ENCODE results near the gene PAK3. TPM values are rescaled to one million over a fixed set of nuclear protein-coding genes. Genes with fewer than 3 reads are reported as not detected.

PAK3 gene
- total RNA-seq, 1 experiment from 2014 or later, result not detected

DNA sequence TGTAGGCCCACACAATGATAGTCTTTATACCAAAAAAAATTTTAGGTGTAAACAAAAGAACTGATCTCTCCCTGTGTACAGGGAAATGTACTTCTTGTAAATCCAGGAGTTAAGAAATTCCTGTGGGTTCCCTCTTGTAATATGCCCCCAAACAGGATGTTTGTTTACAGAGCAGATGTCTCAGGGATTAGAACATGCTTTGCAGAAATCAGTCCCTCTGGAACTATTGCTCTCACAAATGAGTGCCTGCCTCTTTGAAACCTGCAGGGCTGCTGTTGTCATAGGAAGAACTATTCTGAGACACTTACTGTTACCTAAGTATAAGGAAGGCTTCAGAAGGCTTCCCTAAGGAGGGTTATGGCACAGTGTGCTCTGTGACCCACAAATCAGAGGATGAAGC is 35.6 kb downstream of the PAK3 start:
- Histone ChIP-seq H3K4me1 (ENCODE audit: control insufficient read depth in 1 of 2, insufficient read depth in 2 of 2, low read length in 2 of 2) (no peaks in the 10 kb centered on the region), H3K36me3 (ENCODE audit: control insufficient read depth in 1 of 2, insufficient read depth in 2 of 2, low read length in 2 of 2) (no peaks in the 10 kb centered on the region), H3K79me2 (ENCODE audit: insufficient read depth, low read length) (no peaks in the 10 kb centered on the region), H3K4me2 (ENCODE audit: low read length) (no peak overlapping the region), H3K9me2 (ENCODE audit: insufficient read depth) (no peaks in the 10 kb centered on the region), H3K9ac (ENCODE audit: low read length) (no peak overlapping the region), H4K20me1 (ENCODE audit: insufficient read depth) (no peaks in the 10 kb centered on the region), H3K27ac (ENCODE audit: low read depth, low read length) (no peak overlapping the region), H2AFZ (ENCODE audit: low read depth, low read length, poor library complexity, severe bottlenecking) (no peak overlapping the region), H3K4me3 (replicated peaks in 1 of 2; ENCODE audit: low read depth in 1 of 2, low read length in 2 of 2) (no peak overlapping the region), H3K9me3 (ENCODE audit: control insufficient read depth in 1 of 2, insufficient read depth in 1 of 2, low read depth in 1 of 2, low read length in 2 of 2) (no peaks in the 10 kb centered on the region), H3K27me3 (ENCODE audit: insufficient read depth, low read length) (no peaks in the 10 kb centered on the region)
- intact Hi-C loops (cut with micrococcal nuclease), result no loop called here
- TF ChIP-seq, protein P1, sequence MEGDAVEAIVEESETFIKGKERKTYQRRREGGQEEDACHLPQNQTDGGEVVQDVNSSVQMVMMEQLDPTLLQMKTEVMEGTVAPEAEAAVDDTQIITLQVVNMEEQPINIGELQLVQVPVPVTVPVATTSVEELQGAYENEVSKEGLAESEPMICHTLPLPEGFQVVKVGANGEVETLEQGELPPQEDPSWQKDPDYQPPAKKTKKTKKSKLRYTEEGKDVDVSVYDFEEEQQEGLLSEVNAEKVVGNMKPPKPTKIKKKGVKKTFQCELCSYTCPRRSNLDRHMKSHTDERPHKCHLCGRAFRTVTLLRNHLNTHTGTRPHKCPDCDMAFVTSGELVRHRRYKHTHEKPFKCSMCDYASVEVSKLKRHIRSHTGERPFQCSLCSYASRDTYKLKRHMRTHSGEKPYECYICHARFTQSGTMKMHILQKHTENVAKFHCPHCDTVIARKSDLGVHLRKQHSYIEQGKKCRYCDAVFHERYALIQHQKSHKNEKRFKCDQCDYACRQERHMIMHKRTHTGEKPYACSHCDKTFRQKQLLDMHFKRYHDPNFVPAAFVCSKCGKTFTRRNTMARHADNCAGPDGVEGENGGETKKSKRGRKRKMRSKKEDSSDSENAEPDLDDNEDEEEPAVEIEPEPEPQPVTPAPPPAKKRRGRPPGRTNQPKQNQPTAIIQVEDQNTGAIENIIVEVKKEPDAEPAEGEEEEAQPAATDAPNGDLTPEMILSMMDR (IDR thresholded peaks at IDR 0.05 in 2 of 3, conservative IDR thresholded peaks at IDR 0.05 in 1 of 3; ENCODE audit: borderline replicate concordance in 1 of 3, insufficient read depth in 1 of 3, low read depth in 2 of 3, low read length in 2 of 3), result no peak
- no peak for TF ChIP-seq FOSL1 (IDR thresholded peaks at IDR 0.05; ENCODE audit: low read depth)
- no peak for TF ChIP-seq TCF7L2 (IDR thresholded peaks at IDR 0.05; ENCODE audit: borderline replicate concordance, extremely low read depth, insufficient read depth, insufficient read length)
- no peak for TF ChIP-seq SIN3A (IDR thresholded peaks at IDR 0.05; ENCODE audit: low read depth)
- no peak for TF ChIP-seq YY1 (IDR thresholded peaks at IDR 0.05; ENCODE audit: extremely low read depth, insufficient replicate concordance, low read depth, low read length)
- TF ChIP-seq ZNF274 (IDR thresholded peaks at IDR 0.05; ENCODE audit: low read depth, low read length), result no peak
- no peak for TF ChIP-seq ATF3 (IDR thresholded peaks at IDR 0.05)
- no peak for TF ChIP-seq CEBPB (IDR thresholded peaks at IDR 0.05; ENCODE audit: low read depth)
- CTCF ChIA-PET, result no interaction called here
- RAD21 ChIA-PET (ENCODE audit: low non-redundant PET in 1 of 2, low total read pairs in 2 of 2, uncharacterized antibody in 2 of 2, unreplicated experiment in 2 of 2), result no interaction called here
- no TSS peak for BruUV-seq (replicated peaks)
- DNase-seq (ENCODE audit: low read depth, low spot score), result no peak
- POLR2A ChIA-PET, result no interaction called here
- no peak for ATAC-seq

- POLR2A ChIA-PET, result no interaction called here
- no peaks in the 10 kb centered on the region for H4K20me1 ChIP-seq (ENCODE audit: insufficient read depth)
- H3K4me3 ChIP-seq (replicated peaks in 1 of 2; ENCODE audit: low read depth in 1 of 2, low read length in 2 of 2), result no peak overlapping the region
- no peaks in the 10 kb centered on the region for H3K36me3 ChIP-seq (ENCODE audit: control insufficient read depth in 1 of 2, insufficient read depth in 2 of 2, low read length in 2 of 2)
- H3K79me2 ChIP-seq (ENCODE audit: insufficient read depth, low read length), result no peaks in the 10 kb centered on the region
- BruUV-seq (replicated peaks), result no TSS peak
- ATAC-seq (no peak), DNase-seq (ENCODE audit: low read depth, low spot score) (no peak)
- no peak overlapping the region for H2AFZ ChIP-seq (ENCODE audit: low read depth, low read length, poor library complexity, severe bottlenecking)
- no peaks in the 10 kb centered on the region for H3K4me1 ChIP-seq (ENCODE audit: control insufficient read depth in 1 of 2, insufficient read depth in 2 of 2, low read length in 2 of 2)
- no peak overlapping the region for H3K27ac ChIP-seq (ENCODE audit: low read depth, low read length)
- RAD21 ChIA-PET (ENCODE audit: low non-redundant PET in 1 of 2, low total read pairs in 2 of 2, uncharacterized antibody in 2 of 2, unreplicated experiment in 2 of 2), result no interaction called here
- H3K9me3 ChIP-seq (ENCODE audit: control insufficient read depth in 1 of 2, insufficient read depth in 1 of 2, low read depth in 1 of 2, low read length in 2 of 2), result no peaks in the 10 kb centered on the region
- intact Hi-C loops (cut with micrococcal nuclease), result no loop called here
- CTCF ChIA-PET, result no interaction called here
- no peak overlapping the region for H3K4me2 ChIP-seq (ENCODE audit: low read length)
- no peaks in the 10 kb centered on the region for H3K9me2 ChIP-seq (ENCODE audit: insufficient read depth)
- H3K27me3 ChIP-seq (ENCODE audit: insufficient read depth, low read length), result no peaks in the 10 kb centered on the region
- H3K9ac ChIP-seq (ENCODE audit: low read length), result no peak overlapping the region
- TF ChIP-seq ELF1 (IDR thresholded peaks at IDR 0.05; ENCODE audit: borderline replicate concordance, low read depth), result no peak
- no peak for TF ChIP-seq EGR1 (IDR thresholded peaks at IDR 0.05; ENCODE audit: low read depth)
- TF ChIP-seq, protein P2, sequence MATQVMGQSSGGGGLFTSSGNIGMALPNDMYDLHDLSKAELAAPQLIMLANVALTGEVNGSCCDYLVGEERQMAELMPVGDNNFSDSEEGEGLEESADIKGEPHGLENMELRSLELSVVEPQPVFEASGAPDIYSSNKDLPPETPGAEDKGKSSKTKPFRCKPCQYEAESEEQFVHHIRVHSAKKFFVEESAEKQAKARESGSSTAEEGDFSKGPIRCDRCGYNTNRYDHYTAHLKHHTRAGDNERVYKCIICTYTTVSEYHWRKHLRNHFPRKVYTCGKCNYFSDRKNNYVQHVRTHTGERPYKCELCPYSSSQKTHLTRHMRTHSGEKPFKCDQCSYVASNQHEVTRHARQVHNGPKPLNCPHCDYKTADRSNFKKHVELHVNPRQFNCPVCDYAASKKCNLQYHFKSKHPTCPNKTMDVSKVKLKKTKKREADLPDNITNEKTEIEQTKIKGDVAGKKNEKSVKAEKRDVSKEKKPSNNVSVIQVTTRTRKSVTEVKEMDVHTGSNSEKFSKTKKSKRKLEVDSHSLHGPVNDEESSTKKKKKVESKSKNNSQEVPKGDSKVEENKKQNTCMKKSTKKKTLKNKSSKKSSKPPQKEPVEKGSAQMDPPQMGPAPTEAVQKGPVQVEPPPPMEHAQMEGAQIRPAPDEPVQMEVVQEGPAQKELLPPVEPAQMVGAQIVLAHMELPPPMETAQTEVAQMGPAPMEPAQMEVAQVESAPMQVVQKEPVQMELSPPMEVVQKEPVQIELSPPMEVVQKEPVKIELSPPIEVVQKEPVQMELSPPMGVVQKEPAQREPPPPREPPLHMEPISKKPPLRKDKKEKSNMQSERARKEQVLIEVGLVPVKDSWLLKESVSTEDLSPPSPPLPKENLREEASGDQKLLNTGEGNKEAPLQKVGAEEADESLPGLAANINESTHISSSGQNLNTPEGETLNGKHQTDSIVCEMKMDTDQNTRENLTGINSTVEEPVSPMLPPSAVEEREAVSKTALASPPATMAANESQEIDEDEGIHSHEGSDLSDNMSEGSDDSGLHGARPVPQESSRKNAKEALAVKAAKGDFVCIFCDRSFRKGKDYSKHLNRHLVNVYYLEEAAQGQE (IDR thresholded peaks at IDR 0.05; ENCODE audit: low read depth), result no peak
- TF ChIP-seq YY1 (IDR thresholded peaks at IDR 0.05; ENCODE audit: extremely low read depth, insufficient replicate concordance, low read depth, low read length), result no peak
- no peak for TF ChIP-seq FOSL1 (IDR thresholded peaks at IDR 0.05; ENCODE audit: low read depth)
- no peak for TF ChIP-seq ZBTB33 (IDR thresholded peaks at IDR 0.05; ENCODE audit: extremely low read depth, insufficient replicate concordance, low read length)
- TF ChIP-seq CEBPB (IDR thresholded peaks at IDR 0.05; ENCODE audit: low read depth), result no peak
- TF ChIP-seq SIN3A (IDR thresholded peaks at IDR 0.05; ENCODE audit: low read depth), result no peak
Measured at GRCh38 chrX:111133389-111133788, 37.4 kb downstream of the PAK3 start.
